ENCODE data around the gene RSKR. TPM values are rescaled to one million over a fixed set of nuclear protein-coding genes. Genes with fewer than 3 reads are reported as not detected.
"Not testable (repeated sequence)": the region's sequence is repeated elsewhere in the genome, so short reads cannot be mapped to it uniquely, and the experiment has no call there.

The RSKR gene
- total RNA-seq, 2 experiments from 2014 or later = 18.4 to 20.6 TPM

DNA sequence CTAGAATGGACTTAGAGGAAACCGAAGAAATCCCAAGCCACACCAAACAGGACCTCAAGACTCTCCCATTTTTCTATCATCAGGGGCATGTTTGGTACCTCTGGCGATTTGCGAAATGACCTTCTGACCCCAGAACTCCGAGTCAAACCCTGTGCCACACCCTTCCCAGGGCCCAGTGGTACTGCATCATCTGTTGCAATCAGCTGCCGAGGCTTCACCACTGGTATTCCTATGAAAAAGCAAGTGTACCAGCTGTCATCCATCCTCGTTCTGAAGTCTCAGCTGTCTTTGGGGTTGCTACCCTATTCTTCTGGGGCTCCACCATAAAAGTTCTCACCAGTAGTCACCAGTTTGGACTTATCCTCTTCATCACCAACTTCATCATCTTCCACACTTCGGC lies 2.3 kb upstream of the RSKR start:
- Mint-ChIP-seq H3K27me3 (no peaks in the 10 kb centered on the region), H3K4me1 (peaks cover 3% of the 10 kb centered on the region), H3K27ac (no peak overlapping the region), H3K9me3 (no peaks in the 10 kb centered on the region), H3K4me3 (no peak overlapping the region), H3K36me3 (ENCODE audit: low read depth) (peaks cover 63% of the 10 kb centered on the region)
- DNase-seq = no peak
- POLR2A ChIA-PET = no interaction called here
- CTCF ChIA-PET = interaction anchor here (1.7 kb wide), 1 partner anchor 16 kb away, joined by 4 read pairs; no protein-coding TSS in a partner anchor

DNA sequence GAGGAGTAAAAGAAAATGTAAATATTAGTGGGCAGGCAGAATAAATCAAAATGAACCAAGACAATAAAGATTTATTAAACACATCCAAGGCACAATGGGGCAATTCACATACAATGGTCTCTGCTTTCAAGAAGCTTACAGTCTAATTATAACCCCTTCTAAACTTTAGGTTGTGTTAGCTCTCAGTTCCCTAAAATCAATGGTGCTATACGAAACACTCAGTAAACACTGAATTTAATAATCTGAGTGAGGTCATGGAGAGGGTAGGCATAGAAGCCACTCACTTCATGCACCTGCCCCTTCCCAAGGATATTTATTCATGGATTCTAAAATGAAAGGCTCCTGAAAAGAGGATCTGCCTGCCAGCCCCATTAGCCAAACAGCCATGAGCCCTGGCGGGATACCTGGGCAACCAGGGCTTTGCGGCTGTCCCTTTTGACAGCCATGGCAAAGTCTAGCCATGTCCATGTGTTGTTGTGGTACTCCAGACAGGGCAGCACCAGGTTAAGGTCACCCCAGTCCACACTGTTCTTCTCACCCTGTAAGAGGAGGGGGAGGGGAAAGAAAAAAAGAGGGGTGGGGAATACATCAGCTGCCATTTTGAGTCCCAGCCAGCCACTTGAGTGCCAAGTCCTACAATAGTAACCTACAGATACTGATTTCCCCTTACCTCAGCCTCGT lies 1.4 kb upstream of the RSKR start:
- CTCF ChIA-PET = interaction anchor here (1.1 kb wide), 1 partner anchor 28 kb away, joined by 3 read pairs; no protein-coding TSS in a partner anchor
- POLR2A ChIA-PET = no interaction called here
- no peak for DNase-seq
- no peak overlapping the region for H3K27ac Mint-ChIP-seq
- H3K27me3 Mint-ChIP-seq = no peaks in the 10 kb centered on the region
- H3K4me3 Mint-ChIP-seq = no peak overlapping the region
- no peaks in the 10 kb centered on the region for H3K9me3 Mint-ChIP-seq
- peaks cover 3% of the 10 kb centered on the region for H3K4me1 Mint-ChIP-seq
- H3K36me3 Mint-ChIP-seq (ENCODE audit: low read depth) = peaks cover 55% of the 10 kb centered on the region

DNA sequence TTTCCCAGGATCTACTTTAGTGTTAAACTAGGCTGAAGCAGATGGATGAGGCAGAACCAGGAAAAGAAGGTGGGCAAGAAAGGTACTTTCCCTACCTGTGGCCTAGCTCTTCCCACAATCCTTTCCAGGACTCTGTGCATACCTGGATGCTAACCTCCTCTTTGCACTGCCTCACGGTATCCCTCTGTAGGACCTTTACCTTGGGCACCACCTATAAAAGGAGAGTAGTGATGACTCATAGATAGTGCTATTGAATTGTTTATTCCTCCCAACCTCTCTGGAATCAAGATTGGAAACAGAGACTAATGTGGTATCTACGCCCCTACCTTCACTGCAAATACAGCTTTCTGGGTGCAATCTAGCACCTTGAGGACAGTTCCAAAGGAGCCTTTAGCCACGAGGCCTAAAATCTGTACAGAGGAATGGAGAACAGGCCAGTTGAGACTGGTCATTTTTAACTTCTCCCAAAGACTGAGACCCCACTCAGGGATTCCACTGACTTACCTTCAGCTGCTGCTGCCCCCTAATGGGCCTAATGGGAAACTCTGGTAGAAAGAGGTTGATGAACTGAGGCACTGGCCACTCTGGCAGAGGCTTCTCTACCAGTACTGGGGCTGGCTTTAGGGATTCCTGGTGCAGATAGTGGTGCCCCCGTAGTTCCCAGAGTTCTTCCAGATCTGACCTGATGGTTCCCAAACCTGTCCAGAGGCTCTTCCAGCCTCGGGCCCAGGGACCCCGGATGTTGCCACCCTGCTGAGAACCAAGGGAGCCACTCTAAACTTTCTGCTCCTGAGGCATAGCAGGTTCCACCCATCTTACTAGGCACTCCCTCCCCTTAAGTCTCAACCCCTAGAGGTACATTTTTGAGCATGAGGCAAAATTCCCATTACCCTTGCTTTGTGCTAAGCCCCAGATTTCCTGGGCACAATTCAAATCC lies 781 bp downstream of the RSKR start:
- H3K9me3 Mint-ChIP-seq = no peaks in the 10 kb centered on the region
- H3K27ac Mint-ChIP-seq = no peak overlapping the region
- H3K4me3 Mint-ChIP-seq = no peak overlapping the region
- H3K4me1 Mint-ChIP-seq = peaks cover 3% of the 10 kb centered on the region
- peak; percentile 39 for DNase-seq
- H3K27me3 Mint-ChIP-seq = no peaks in the 10 kb centered on the region
- CTCF ChIA-PET = interaction anchor here (0.8 to 1.2 kb wide), 5 partner anchors 11 to 116 kb away, joined by 3 read pairs; no protein-coding TSS in a partner anchor
- peaks cover 42% of the 10 kb centered on the region for H3K36me3 Mint-ChIP-seq (ENCODE audit: low read depth)
- POLR2A ChIA-PET = no interaction called here

DNA sequence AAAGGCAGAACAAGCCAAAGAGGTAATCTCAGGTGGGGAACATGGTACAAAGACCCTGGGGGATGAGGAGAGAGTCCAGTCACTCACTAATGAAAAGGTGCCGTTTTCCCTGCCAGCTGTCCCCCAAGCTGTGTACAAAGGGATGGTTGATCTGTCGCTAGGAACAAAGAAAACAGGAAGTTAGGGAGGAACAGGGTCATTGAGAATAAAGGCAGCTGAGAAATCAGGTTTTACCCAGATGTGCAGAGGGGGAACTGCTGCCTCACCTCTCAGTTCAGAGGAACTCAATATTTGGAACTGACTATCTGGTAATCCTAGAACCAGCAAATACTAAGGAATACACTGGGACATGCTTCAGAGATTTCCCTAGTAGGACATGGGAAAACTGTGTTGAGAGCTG lies 1.5 kb downstream of the RSKR start:
- Mint-ChIP-seq H3K4me1 (peaks cover 3% of the 10 kb centered on the region), H3K27ac (peak overlapping the region; percentile 52), H3K4me3 (no peak overlapping the region), H3K9me3 (no peaks in the 10 kb centered on the region), H3K36me3 (ENCODE audit: low read depth) (peaks cover 40% of the 10 kb centered on the region), H3K27me3 (no peaks in the 10 kb centered on the region)
- CTCF ChIA-PET = interaction anchor here (0.5 to 1.2 kb wide), 4 partner anchors 31 to 173 kb away, joined by 3 read pairs; no protein-coding TSS in a partner anchor
- no peak for DNase-seq
- POLR2A ChIA-PET = no interaction called here

DNA sequence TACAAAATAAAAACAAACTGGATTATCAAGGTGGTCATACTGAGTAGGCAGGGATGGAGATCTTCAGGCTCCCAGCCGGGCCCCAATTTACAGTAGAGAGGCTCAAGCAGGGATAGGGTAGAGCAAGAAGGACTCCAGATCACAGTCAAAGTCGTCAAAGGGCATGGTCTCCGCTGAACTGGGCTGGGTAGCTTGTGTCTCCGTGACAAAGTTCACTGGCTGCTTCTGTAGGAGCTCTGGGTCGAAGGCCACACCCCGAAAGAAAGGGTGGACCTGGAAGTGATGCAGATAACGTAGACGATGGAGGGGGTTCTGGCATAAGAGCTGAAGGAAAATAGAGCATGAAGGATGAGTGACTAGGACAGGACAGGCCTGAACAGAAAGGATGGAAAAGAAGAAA lies 3.6 kb downstream of the RSKR start:
- ChIA-PET POLR2A (interaction anchor here (0.6 kb wide), 1 partner anchor 9 kb away, joined by 3 read pairs; no protein-coding TSS in a partner anchor), CTCF (interaction anchor here (0.6 to 1.7 kb wide), 8 partner anchors 9 to 947 kb away, joined by 3 to 6 read pairs (median 4); no protein-coding TSS in a partner anchor)
- no peak for DNase-seq
- Mint-ChIP-seq H3K4me3 (no peak overlapping the region), H3K27ac (no peak overlapping the region), H3K27me3 (no peaks in the 10 kb centered on the region), H3K9me3 (no peaks in the 10 kb centered on the region), H3K36me3 (ENCODE audit: low read depth) (peaks cover 26% of the 10 kb centered on the region), H3K4me1 (peaks cover 3% of the 10 kb centered on the region)

DNA sequence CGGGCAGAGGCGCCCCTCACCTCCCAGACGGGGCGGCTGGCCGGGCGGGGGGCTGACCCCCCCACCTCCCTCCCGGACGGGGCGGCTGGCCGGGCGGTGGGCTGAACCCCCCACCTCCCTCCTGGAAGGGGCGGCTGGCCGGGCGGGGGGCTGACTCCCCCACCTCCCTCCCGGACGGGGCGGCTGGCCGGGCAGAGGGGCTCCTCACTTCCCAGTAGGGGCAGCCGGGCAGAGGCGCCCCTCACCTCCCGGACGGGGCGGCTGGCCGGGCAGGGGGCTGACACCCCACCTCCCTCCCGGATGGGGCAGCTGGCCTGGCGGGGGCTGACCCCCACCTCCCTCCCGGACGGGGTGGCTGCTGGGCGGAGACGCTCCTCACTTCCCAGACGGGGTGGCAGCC lies 10.0 kb downstream of the RSKR start:
- POLR2A ChIA-PET; H3K9me3 Mint-ChIP-seq; DNase-seq; H3K36me3 Mint-ChIP-seq (ENCODE audit: low read depth); H3K27me3 Mint-ChIP-seq; H3K4me3 Mint-ChIP-seq; H3K27ac Mint-ChIP-seq; CTCF ChIA-PET: not testable (repeated sequence)
- H3K4me1 Mint-ChIP-seq = peaks cover 10% of the 10 kb centered on the region

DNA sequence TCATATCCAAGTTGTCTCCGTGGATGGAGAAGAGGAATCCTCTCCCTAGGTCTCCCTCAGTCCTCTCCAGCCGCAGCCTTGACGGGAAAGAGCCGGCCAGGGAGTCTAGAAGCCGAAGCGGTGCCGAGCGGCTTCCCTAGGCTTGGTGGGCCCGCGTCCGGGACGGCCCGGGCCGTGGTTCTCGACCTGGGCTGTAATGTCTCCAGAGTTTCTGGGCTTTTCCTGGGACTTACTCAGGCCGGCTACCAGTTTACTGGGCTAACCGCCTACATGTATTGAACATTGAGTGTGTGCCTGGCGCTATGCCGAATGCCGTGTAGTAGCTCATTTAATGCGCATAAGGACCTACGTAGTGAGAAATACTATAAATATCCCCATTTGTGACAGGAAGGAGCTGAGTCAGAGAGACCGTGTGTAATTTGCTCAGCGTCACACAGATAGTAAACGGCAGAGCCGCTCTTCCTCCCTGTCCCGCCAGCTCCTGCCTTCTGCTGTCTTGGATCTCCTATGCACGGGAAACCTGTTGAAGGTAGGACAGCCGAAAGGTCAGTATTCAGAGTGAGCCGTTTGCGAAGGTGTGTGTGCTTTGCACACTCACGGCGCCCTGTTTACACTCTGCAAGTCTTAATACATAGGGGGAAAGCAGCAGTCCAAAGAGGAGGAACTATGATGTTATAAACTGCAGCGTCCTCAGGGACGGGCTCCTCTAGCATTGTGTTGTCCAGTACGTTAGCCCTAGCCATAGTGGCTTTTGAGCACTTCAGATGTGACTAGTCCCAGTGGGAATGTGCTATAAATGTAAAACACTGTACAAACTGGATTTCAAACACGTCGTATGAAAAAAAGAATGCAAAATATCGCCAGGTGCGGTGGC lies 14.4 kb downstream of the RSKR start:
- POLR2A ChIA-PET = interaction anchor here (0.6 to 1.4 kb wide), 3 partner anchors 19 to 120 kb away, joined by 3 to 4 read pairs (median 4); partner anchors contain the start of gene RPL23A
- CTCF ChIA-PET = interaction anchor here (0.7 to 2.3 kb wide), 4 partner anchors 21 to 31 kb away, joined by 3 to 8 read pairs (median 4); partner anchors contain the start of genes ALDOC and PIGS
- no peaks in the 10 kb centered on the region for H3K27me3 Mint-ChIP-seq
- H3K9me3 Mint-ChIP-seq = no peaks in the 10 kb centered on the region
- H3K36me3 Mint-ChIP-seq (ENCODE audit: low read depth) = peaks cover 13% of the 10 kb centered on the region
- peak; percentile 52 for DNase-seq
- H3K27ac Mint-ChIP-seq = peak overlapping the region; percentile 93
- H3K4me1 Mint-ChIP-seq = peaks cover 25% of the 10 kb centered on the region
- peak overlapping the region; percentile 88 for H3K4me3 Mint-ChIP-seq

DNA sequence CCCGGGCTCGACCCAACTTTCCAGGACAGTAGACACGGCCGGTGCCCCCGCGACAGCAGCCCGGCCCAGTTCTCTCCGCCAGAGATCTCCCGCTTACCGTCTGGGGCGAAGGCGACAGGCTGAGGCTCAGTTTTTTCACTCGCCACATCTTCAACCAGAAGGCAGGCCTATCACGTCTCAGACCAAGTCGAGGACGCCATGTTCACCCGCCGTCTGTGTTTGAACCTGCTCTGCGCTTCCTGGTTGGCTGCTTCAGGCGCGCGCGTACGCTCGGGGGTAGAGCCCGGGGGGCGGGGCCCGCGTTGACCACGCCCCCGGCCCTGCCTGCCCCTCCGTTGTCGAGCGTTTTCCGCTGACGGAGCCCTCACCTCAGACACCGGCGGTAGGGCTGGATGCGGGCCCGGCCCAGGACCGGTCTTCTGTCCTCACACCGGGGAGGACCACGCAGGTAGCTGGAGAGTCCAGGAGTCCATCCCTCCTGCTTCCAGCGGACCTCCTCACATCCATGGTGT lies 15.1 kb downstream of the RSKR start, which contains the start of gene SPAG5:
Gene SPAG5, minus strand, starts transcription at position 227 of the 512 bp plus-strand sequence. Its CDS starts 79 bp downstream, at position 148.
- DNase-seq = peak; percentile 95
- no peaks in the 10 kb centered on the region for H3K27me3 Mint-ChIP-seq
- H3K9me3 Mint-ChIP-seq = no peaks in the 10 kb centered on the region
- H3K4me1 Mint-ChIP-seq = peaks cover 25% of the 10 kb centered on the region
- ChIA-PET CTCF (interaction anchor here (0.7 to 1.9 kb wide), 4 partner anchors 11 to 31 kb away, joined by 3 to 4 read pairs (median 4); partner anchors contain the start of gene ALDOC), POLR2A (interaction anchor here (1.4 kb wide), 1 partner anchor 50 kb away, joined by 3 read pairs; no protein-coding TSS in a partner anchor)
- peaks cover 15% of the 10 kb centered on the region for H3K36me3 Mint-ChIP-seq (ENCODE audit: low read depth)
- peak within 1 kb of the TSS; percentile 93 for H3K27ac Mint-ChIP-seq
- H3K4me3 Mint-ChIP-seq = peak within 1 kb of the TSS; percentile 88

DNA sequence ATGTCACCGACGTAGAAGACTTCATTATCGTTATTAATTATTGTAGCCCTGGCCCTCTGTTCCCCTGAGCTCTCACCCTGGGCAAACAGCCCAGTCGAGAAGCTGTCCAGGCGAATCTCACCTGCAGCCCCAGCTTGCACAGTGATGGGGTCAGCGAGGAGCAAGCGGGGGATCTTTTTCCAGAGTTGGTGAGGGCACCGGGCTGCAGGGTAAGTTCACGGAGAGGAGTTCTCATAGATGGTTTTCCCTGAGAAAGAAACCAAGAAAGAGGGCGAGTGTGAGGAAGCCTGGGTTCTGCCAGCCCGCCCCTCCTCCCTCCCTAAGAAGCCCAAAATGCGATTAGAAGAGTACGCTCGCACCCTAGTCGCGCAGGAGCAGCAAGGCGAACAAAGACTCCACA lies 15.6 kb downstream of the RSKR start:
- Mint-ChIP-seq H3K4me1 (peaks cover 25% of the 10 kb centered on the region), H3K4me3 (peak overlapping the region; percentile 88), H3K9me3 (no peaks in the 10 kb centered on the region), H3K36me3 (ENCODE audit: low read depth) (peaks cover 16% of the 10 kb centered on the region), H3K27me3 (no peaks in the 10 kb centered on the region), H3K27ac (peak overlapping the region; percentile 93)
- ChIA-PET CTCF (interaction anchor here (0.8 to 1.9 kb wide), 3 partner anchors 12 to 20 kb away, joined by 4 read pairs; no protein-coding TSS in a partner anchor), POLR2A (interaction anchor here (0.7 to 1.4 kb wide), 2 partner anchors 15 to 49 kb away, joined by 3 read pairs; no protein-coding TSS in a partner anchor)
- DNase-seq = no peak

DNA sequence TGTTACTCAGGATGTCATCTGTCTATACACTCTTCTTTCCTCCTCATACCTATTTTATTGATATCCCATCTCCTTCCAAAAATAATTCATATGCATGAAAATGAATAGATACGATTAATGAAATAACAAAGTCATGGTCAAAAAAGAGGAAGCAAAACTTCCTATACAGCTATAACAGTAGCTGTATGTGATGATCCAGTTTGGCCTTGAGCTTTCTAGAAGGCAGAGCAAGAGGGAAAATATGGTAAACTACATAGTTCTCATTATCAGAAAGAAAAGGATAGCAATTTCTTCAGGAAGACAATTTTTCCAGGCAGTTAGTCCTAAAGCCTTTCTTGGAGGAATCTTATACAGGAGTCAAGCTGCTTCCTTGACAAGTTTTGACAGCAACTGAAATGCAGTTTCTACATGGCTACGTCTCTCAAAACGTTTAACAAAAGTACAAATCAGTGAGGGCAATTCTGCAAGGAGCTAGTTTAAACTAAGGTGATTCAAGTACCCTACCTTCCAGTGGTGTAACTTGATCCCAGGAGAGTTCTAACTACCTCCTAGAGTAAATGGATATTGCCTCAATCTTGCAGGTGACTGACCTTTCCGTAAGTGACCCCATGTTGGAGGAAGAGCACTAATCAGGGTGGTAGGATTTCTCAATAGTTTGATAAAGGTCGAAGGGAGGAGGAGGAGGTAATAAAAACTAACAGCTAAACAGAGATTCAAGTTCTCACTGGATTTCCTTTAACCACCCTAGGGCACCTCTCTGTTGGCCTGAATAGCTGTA lies 16.2 kb downstream of the RSKR start:
- H3K9me3 Mint-ChIP-seq = no peaks in the 10 kb centered on the region
- peak overlapping the region; percentile 93 for H3K27ac Mint-ChIP-seq
- H3K4me3 Mint-ChIP-seq = peak overlapping the region; percentile 88
- H3K27me3 Mint-ChIP-seq = no peaks in the 10 kb centered on the region
- no peak for DNase-seq
- ChIA-PET CTCF (interaction anchor here (0.8 to 1.9 kb wide), 3 partner anchors 12 to 19 kb away, joined by 4 read pairs; no protein-coding TSS in a partner anchor), POLR2A (interaction anchor here (0.7 kb wide), 1 partner anchor 14 kb away, joined by 3 read pairs; no protein-coding TSS in a partner anchor)
- peaks cover 18% of the 10 kb centered on the region for H3K36me3 Mint-ChIP-seq (ENCODE audit: low read depth)
- H3K4me1 Mint-ChIP-seq = peaks cover 28% of the 10 kb centered on the region

DNA sequence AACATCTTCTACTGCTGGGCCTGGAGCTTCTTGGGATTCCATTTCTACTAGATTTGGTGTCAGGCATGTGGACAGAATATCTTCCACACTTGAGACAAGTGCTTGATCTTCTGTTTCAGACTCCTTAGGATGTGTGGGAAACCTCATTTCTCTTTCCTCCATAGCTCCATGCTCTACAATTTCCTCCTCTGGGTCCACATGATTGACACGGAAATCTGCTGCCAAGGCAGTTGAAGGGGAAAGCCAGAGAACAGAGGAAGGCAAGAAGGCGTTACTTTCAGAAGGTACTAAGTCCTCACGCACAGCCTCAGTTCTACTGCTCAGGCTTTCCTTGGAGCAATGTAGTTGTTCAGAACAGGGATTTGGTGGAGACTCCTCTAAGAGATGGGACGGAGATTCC lies 21.7 kb downstream of the RSKR start:
- ChIA-PET POLR2A (no interaction called here), CTCF (interaction anchor here (1.4 to 2.4 kb wide), 2 partner anchors 14 to 19 kb away, joined by 3 to 12 read pairs; partner anchors contain the start of gene ALDOC)
- Mint-ChIP-seq H3K27me3 (no peaks in the 10 kb centered on the region), H3K36me3 (ENCODE audit: low read depth) (peaks cover 34% of the 10 kb centered on the region), H3K4me3 (no peak overlapping the region), H3K27ac (no peak overlapping the region), H3K4me1 (peaks cover 7% of the 10 kb centered on the region), H3K9me3 (no peaks in the 10 kb centered on the region)
- no peak for DNase-seq
